Medulla oblongata (tissue), 1 donor: ENCODE data around the gene ATP13A3.

Source experiments
- DNase-seq: peaks from one replicate; pipeline ENCODE4 v3.0.0-alpha.2; 2015; ENCODE audit errors: extremely low spot score

ATP13A3 gene

DNA sequence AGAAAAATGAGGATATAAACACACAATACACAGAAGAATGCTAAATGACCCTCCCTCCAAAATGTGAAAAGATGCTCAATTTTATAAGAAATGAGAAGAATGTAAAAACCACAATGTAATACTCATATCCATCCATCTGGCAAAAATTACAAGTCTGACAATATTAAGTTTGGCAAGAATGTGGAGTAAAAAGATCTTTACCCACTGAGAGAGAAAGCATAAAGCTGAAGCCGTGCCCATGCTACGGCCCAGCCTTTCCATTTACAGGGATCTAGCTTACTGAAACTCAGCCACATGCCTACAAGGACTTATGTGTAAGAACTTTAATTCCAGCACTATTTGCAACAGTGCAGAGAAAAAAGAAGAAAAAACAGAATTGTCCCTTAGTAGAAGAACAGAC, 42.9 kb downstream of the ATP13A3 start:
- DNase-seq = no peak

DNA sequence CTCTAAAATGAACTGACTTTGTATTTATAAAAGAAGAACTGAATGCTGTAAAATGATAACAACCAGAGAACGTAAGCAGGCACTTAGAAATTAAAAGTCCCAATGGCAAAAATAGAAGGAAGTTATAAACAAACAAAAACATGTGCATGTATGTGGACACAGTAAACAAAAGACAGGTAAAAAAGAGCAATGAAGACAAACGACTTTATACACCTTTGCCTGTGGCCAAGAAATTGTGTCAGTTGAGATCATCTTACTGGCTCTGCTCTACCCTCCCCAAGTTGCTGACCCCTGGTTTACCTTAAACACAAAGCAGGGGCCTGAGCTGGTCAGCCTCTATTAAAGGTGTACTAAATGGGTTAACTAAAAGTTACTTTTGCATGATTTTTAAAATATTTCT, 46.0 kb downstream of the ATP13A3 start:
- DNase-seq = no peak

- DNase-seq = no peak
Observed at GRCh38 chr3:194439881-194440550, 46.8 kb downstream of the ATP13A3 start.

- no peak for DNase-seq
Observed at GRCh38 chr3:194434503-194434902, 52.3 kb downstream of the ATP13A3 start.

DNA sequence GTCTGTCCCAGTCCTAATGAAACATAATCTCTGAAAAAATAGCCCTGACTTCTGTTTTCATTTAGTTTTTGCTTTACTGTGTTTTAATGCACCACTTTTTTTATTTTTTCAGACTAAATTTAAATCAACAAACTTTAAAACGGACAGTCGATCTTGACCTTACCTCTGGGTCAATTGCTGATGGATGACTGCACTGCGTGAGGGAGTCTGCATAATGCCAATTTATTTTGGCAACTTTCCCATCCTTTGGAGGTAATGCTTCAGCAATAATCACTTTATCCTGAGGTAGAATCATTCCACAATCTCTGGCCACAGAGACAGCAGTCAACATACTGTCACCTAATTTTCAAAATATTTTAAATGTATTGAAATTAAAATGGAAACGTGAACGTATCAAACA, 55.2 kb downstream of the ATP13A3 start:
- DNase-seq = no peak

- DNase-seq = no peak
Observed at GRCh38 chr3:194425399-194425798, 61.4 kb downstream of the ATP13A3 start.

DNA sequence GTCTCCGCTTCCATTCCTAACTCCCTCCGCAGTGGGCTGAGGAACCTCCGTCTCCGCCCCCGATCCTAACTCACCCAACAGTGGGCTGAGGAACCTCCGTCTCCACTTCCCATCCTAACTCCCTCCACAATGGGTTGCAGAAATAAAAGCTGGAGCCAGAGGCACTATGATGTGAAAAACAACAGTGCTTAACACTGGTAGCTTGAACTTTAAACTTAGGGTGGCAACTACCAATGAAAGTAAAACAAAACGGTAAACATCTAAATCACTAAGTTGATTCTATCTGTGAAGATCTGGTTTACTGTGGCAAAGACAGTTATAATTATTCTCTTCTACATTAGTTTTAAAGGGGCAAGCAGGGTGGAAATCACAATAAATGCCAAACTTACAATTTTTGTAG, 61.8 kb downstream of the ATP13A3 start:
- DNase-seq = no peak

DNA sequence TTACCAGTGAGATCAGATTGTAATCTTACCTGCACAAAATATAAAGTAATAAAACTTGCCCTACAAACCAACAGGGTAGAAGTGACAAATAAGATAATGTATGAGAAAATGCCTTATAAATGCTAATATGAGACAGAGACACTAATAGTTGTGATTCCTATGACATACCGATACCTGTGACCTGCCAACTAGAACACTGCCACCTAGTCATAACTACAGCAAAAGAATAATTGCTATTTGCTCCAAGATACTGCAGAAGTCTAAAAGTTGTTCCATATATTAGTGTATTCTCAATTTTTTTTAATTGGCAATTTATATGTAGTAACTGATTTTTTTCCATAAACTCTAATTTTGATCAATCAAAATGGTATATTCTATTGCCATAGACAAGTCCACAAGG, 62.4 kb downstream of the ATP13A3 start:
- DNase-seq = no peak

- no peak for DNase-seq
Observed at GRCh38 chr3:194423317-194423716, 63.5 kb downstream of the ATP13A3 start.

DNA sequence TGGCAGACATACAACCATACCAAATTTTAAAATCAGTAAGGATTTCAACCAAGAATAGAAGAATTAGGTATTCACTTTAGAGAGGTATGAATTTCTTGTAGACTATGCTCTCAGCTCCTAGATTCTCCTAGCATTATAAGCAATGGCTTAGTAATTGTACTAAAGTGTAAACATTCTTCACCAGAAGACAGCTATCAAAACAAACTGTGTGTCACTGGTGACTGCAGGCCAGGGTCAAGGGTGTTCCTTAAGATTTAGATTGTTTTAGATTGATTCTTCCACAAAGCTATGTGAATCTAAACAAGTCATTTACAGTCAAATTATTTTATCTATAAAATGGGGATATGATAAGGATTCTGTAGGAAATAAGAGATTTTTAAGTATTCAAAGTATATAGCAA, 64.6 kb downstream of the ATP13A3 start:
- DNase-seq = no peak

DNA sequence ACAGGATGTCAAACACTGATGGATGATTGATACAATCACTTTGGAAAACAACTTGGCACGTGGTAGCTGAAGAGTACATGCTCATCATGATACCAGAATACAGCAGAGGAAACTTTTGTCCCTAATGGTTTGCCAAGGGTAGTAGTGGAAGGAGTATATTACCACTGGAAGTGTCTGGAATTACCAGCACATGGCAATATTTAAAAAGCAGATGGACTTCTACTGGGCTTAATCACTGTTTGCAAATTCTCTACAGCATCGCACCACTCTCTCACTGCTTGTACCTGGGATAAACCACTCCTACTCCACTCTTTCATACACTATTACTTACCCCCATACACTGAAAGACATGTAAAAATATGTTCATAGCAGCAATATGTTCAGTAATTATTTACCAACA, 68.1 kb downstream of the ATP13A3 start:
- no peak for DNase-seq

GRCh38 chr3:194407423-194407822, 79.4 kb downstream of the ATP13A3 start:
- no peak for DNase-seq

DNA sequence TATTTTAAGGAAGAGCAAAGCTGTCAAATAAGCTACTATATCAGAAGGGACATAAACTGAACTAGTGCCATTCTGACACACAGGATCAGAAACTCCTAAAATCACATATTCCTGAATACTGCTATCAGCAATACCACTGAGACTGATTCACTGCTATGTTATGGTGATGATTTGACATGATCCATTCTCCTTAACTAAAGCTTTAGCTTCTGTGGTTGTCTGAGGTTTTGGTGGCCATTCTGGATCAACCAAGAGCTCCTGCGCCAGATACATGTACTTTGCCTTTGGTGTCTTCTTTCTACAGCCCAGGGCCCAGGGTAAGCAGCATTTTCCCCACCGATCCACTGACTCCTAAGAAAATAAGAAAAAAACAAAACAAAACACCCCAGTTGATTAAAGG, 81.0 kb downstream of the ATP13A3 start:
- DNase-seq = no peak

DNA sequence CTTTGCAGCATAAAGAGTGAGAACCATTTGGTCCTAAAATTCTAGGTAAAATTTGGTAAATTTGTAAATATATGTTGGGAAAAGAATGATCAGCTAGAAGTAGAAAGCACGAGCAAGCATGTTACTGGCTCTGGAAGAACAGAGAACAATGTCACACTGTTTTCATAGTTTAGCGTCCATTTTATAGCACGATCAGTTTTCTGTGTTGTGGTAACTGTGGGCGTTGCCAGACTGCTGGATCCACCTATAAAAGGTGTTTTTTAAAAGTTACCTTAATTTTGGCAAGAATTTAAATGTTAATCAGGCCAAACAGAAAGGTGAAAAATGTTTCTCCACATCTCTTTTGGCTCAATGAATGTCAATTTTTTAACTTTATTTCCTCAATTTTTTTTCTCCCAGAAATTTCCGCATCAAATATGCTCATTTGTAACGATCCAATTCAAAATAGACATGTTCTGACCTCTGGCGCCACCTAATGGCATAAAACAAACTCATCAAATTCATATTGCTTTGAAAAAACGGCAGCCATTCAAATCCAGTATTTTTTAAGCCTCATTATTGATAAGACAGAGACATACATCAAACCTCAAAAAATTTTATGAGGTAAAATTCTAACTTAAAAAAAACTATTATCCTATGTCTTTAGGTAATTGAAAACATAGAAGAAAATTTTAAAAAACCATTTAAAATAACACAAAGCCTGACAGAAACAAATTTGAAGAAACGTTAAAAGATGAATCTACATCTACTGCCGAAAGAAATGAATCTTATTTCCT, 82.2 kb downstream of the ATP13A3 start:
- peak; percentile 65 for DNase-seq

DNA sequence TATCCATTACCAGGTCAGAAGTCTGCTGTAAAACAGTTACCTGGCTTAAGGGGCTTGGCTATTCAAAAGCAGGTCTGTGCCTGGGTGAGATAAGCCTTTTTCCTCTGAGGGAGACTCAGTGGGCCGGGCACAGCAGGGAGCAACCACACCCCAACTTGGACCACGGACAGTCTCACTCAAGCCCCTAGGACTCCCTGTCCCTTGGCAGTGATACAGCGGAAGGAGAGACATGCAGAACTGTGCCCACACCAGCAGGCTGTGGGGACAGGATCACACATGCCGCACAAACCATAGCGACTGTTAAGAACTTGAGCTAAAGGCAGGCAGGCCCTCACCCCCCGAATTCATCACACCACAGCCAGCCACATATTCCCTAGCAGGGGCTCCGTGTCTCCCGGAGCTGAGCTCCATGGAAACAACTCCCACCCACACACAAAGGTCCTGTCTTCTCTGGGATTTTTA, 84.9 kb downstream of the ATP13A3 start:
- DNase-seq = no peak

- DNase-seq = no peak
Observed at GRCh38 chr3:194401346-194401745, 85.5 kb downstream of the ATP13A3 start.

- DNase-seq = no peak
Observed at GRCh38 chr3:194399874-194400411, 86.9 kb downstream of the ATP13A3 start.

DNA sequence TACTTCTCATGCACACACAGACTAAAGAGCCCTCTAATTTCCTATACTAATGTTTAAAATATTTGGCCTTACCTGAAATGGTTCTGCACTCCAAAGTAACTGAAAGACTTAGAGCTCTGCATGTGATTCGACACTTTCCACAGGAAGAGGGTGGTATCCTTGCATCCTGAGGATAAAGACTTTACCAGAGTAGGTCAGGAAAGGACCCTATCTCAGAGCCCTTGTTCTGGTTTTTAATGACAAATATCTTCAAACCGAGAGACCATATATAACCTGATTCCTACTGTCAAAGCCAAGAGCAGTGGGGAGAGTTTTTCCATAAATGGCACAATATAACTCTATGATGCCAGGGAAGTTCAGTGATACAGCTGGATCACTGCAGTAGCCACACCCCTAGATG, 87.6 kb downstream of the ATP13A3 start, which contains the start of gene GP5:
GP5 (minus strand) TSS at position 101 of the 400 bp plus-strand sequence. CDS start 984 bp downstream, outside the sequence.
- no peak for DNase-seq

DNA sequence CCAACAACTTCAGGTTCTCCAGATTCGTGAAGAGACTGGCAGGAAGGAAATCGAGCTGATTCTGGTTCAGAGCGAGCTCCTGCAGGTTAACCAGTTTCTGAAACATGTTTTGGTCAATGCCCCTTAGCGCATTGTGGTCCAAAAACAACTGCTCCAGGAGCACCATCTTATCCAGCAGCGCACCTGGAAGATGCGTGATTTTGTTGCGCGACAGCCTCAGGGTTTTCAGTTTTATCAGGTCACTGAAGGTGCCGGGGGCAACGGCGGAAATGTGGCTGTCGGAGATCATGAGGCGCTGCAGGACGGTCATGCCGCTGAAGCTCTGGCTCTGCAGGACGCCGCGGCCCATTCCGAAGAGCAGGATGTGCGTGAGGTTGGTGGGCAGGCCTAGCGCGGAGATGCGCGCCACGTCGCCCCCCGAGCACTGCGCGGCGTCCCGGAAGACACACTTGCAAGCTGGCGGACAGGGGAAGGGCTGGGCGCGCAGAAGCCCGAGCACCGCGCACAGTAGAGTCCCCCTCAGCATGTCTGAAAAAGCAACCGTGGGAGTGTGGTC, 89.0 kb downstream of the ATP13A3 start:
- DNase-seq = no peak

DNA sequence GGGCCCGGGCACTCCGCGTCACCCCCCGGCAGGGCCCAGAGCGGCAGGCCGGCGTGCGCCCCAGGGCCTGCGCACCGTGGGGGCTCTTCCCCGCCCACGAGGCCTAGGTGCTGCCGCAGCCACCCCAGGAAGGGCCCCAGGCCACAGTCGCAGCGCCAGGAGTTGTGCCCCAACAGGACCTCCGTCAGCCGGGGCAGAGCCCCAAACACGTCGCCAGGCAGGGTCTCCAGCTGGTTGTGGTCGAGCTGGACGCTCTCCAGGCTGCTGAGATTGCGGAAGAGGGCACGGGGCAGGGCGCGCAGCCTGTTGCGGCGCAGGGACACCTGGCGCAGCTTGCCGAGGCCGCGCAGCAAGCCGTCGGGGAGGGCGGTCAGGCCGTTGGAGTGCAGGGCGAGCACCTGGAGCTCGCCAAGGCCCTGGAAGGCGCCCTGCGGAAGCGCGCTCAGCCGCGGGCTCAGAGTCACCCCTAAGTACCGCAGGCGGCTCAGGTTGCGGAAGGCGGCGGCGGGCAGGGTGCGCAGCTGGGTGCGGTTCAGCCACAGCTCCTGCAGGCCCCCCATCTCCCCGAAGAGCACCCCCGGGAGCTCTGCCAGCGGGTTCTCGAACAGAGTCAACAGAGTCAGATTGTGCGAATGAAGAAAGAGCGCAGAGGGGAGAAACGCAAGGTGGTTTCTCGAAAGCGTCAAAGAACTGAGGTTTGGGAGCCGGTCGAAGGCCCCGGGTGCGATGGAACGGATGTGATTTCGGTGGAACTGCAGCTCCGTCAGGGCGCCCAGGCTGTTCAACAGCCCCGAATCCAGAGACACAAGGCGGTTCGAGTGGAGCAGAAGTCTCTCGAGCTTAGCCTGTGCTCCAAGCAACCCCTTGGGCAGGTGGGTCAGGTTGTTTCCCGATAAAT, 89.7 kb downstream of the ATP13A3 start:
- DNase-seq = no peak

- DNase-seq = no peak
Observed at GRCh38 chr3:194396539-194396858, 90.3 kb downstream of the ATP13A3 start.
